Activated gamma-delta T cell (primary cell): ENCODE data around the gene FMN2.

Source experiments
- DNase-seq: peaks from one replicate; lab custom pipeline; 2025; lab: John Stamatoyannopoulos, UW

FMN2 gene

DNA sequence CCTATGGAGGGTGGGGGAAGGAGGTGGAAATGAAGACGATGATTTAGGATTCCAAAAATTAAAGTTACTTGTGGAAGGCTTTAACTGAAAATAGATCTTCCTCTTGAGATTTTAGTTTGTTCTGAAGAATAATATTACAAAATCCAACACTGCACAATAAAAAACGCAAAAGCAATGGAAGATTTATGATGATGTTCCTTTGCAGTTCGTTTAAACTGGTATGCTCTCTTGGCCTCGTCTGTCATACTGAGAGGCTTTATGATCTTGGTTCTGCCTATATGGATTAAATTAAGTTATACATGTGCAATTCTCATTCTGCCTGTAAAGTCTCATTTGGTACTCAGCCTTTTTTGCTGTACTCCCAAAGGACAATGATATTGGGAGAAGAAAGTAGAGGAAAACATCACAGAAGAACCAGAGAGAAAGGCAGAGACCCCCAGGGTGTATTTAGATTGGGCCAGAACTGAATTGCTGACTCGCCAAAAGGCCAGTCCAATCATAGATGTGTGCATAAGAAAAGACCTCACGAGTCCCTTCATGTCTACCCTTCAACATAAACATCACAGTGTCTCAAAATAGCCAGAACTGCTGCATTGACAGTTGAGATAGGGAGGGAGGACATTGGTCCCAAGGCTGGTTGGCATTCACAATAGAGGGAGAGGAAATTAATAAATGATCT is 331.7 kb downstream of the FMN2 start:
- no peak for DNase-seq

DNA sequence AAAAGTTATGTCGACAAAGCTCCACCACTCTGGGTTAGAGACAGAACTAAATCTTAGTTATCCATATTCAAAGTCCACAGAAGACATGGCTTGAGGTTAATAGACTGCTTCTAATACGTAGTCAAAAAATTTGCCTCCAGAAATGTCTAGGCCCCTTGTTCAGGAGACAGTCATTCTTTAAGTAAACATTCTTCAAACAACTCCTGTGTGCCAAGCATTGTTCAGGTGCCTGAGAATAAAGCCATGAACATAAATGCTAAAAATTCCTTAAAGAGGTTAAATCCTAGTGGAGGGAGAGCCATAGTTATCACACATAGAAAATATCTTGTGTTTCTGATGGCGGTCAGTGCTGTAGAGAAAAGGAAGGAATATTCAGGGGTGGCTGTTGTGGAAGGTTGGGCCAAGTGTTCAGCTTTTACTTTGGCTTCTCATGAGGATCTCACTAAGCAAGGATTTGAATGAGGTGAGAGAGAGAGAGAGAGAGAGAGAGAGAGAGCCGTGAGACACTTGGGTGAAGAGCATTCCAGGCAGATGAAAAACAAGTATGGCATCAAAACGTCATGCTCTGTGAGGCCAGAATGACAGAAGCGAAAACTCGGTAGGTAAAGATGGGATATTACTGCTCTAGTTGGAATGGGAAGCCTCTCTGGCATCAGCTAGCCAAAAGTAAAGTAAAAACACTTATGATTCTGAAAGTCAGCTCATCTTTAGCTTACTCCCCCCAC is 333.2 kb downstream of the FMN2 start:
- no peak for DNase-seq

GRCh38 chr1:240426051-240426450 is 334.4 kb downstream of the FMN2 start:
- no peak for DNase-seq

DNA sequence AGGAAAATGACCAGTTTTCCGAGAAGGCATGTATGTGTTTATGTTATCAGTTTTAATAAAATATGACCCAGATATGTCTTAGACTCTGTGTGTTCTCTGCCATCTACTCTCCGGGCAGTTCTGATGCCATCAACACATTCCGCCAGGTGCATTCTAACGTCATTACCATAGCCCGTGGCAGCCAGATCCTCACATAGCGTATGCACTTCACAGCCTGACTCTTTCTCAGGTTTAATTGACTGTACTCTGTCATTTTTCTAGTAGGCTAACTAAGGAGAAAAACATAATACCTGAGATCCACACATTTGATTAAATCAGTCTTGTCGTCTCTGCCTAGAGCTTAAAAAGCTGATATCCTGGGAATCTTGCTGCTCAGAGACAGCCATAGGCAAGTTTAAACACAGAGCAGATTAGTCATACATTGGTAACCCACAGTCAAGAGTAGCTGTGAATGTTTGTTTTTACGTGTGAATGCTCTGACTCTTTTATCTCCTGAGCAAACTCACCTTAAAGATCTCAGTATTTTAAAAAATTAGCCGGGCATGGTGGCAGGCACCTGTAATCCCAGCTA is 344.4 kb downstream of the FMN2 start:
- no peak for DNase-seq

GRCh38 chr1:240441669-240442068 is 350.0 kb downstream of the FMN2 start:
- DNase-seq: no peak

DNA sequence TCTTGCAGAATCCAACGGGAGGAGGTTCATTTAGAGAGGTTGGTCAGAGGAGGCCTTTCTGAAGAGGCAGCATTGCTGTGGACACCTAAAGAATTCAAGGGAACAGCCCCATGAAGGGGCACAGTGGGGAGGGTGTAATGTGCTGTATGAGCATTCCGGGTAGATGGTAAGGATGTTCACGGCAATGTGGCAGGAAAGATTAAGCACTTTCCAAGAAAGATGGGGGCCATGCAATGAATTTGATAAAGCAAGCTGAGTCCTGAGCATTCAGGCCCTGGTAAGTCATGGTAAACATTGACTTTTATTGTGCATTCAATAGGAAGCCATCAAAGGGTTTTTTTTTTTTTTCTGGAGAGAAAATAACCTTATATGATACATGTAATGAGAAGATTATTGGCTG is 353.7 kb downstream of the FMN2 start:
- no peak for DNase-seq

- no peak for DNase-seq
Measured at GRCh38 chr1:240455228-240455821, 363.6 kb downstream of the FMN2 start.

DNA sequence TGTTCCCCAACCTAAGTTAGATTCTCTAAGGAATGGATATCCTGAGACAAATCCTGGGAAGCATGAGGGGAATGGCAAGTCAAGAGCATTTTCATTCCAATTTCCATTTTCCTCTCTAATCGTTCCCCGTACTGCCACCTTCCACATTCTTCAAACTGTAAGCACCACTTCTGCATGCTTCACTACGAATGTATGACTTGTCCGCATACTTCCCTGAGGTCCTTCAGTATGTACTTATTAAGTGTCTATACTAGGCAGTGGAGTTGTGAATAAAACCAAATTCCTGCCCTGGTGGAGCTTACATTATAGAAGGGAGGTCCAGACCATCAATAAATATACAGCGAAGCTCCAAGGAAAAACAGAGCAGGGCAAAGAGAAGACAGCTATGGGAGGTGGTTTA is 365.5 kb downstream of the FMN2 start:
- DNase-seq: no peak

- no peak for DNase-seq
Measured at GRCh38 chr1:240462277-240462676, 370.6 kb downstream of the FMN2 start.

GRCh38 chr1:240462766-240463395 is 371.2 kb downstream of the FMN2 start:
- DNase-seq: no peak

- no peak for DNase-seq
Measured at GRCh38 chr1:240464099-240464498, 372.4 kb downstream of the FMN2 start.

- DNase-seq: no peak
Measured at GRCh38 chr1:240465531-240465940, 373.9 kb downstream of the FMN2 start.

GRCh38 chr1:240466509-240466908 is 374.8 kb downstream of the FMN2 start:
- no peak for DNase-seq

- DNase-seq: no peak
Measured at GRCh38 chr1:240467895-240468294, 376.2 kb downstream of the FMN2 start.

DNA sequence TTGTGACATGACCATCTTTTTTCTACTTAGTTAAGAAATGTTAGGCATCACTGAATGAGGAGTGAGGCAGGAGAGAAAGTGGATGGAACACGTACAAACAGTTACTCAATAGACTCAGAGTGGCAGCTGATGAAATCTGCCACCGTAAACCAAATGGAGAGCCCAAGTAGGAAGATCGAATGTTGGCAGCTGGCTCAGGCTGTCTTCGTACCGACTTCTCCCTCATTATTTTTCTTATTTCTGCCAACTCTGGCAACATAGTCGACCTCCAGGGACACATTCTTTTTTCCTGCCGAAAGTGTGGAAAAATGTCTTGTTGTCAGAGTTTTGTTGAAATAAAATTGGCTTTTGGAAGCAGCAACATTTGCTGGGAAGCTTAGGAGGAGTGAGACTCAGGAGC is 377.0 kb downstream of the FMN2 start:
- DNase-seq: no peak

DNA sequence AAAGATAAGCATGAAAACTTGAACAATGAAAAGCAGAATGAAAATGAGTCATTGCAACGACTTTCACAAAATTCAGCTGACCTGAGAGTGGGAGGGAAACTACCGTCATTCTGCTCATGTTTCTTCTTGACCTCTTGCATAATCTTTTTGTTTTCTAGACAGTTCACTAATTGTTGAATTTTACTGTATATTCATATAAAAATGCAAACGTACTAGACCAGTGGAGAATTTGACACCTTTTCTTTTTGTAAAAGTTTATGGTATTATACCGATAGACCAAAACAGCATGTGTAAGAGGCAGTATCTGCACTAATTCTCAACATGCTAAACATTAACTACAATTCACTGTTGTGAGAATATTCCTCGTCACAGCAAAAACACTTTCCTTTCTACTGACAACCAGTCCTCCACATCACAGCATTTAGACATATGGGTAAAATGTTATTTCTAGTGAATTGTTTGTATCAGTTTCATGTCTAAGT is 382.5 kb downstream of the FMN2 start:
- no peak for DNase-seq

DNA sequence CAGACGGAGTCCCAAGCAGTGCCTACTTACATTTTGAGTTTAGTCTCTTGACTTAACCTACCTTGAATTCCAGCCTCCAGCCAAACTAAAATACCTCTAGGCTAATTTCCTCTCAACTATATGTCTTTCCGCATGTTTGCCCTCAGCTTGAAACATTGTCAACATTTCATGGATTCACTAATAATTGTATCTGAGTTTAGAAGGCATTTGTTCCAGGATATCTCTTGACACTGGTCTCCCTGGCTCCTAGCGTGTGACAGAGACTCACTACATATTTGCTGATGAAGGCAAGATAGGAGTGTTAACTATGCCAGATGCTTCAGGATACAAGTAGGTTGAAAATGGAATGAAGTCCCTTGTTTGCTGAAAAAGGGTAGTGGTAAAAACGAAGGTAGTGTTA is 384.1 kb downstream of the FMN2 start:
- DNase-seq: no peak

DNA sequence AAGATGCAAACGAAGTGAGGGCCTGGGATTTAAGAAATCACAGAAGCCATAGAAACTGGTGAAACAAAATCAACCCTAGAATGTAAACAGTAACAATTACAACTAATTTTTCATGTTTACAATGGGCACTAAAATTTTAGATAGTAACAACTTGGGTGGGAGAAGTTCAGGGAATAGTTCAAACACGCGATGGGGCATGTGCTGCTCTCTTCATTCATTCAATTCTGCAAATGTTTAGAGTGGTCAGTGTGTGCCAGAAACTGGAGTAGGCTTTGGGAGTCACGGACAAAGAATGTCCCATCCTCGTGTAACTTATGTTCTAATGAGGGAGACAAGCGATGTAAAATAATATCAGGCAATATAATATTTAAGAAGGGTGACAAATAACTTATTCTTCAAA is 386.9 kb downstream of the FMN2 start:
- DNase-seq: no peak

GRCh38 chr1:240484804-240485443 is 393.2 kb downstream of the FMN2 start:
- DNase-seq: no peak

- DNase-seq: no peak
Measured at GRCh38 chr1:240486611-240487010, 394.9 kb downstream of the FMN2 start.

- DNase-seq: no peak
Measured at GRCh38 chr1:240487493-240487892, 395.8 kb downstream of the FMN2 start.

DNA sequence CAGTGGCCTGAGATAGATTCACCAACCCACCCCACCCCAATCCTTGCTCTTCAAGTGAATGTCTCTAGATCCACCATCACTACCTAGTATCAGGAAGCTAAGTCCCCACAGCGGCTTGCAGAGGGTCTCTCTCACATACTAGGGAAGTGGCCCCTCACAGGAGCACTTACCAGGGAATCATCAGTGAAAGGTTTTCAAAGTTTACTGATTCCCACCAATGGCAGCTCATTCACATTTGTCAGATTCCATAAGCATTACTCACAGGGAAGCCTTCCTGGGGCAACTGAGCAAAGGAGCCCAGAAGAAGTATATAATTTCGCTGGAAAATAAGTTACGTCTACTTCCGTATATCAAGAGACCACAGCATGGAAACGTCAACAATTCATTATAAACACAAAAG is 399.5 kb downstream of the FMN2 start:
- no peak for DNase-seq
